MM.1S (cell line): ENCODE measurements around the gene GIPC3.
A peak's percentile ranks its signal among the peaks of the same experiment; 100 is the strongest.

ENCODE experiments used
- DNase-seq: peaks from one replicate; pipeline ENCODE4 v3.0.0-alpha.2; 2015
- H2AFZ ChIP-seq: fragments of 300-600 bp; sonication (generic); 2 replicates; pipeline ENCODE4 v1.6.0; 2016; ENCODE audit warnings: antibody characterized with exemption, low read length
- H3F3A ChIP-seq: fragments of 300-600 bp; sonication (generic); 2 replicates; pipeline ENCODE4 v1.6.1; 2016; ENCODE audit warnings: mild to moderate bottlenecking, antibody characterized with exemption, low read length, moderate library complexity, mixed read lengths; ENCODE audit not compliant: insufficient read depth
- H3K27ac ChIP-seq: fragments of 300-600 bp; sonication (generic); 2 replicates; pipeline ENCODE4 v1.5.1; 2016; ENCODE audit warnings: mild to moderate bottlenecking, low read length
- H3K27me3 ChIP-seq: fragments of 300-600 bp; sonication (generic); replicated peaks from 2 replicates; pipeline ENCODE4 v1.6.0; 2016; ENCODE audit warnings: low read length; ENCODE audit not compliant: insufficient read depth
- H3K36me3 ChIP-seq: fragments of 300-600 bp; sonication (generic); replicated peaks from 2 replicates; pipeline ENCODE4 v1.6.1; 2016; ENCODE audit warnings: mild to moderate bottlenecking, low read length, mixed read lengths; ENCODE audit not compliant: insufficient read depth
- H3K4me1 ChIP-seq: fragments of 300-600 bp; sonication (generic); 2 replicates; pipeline ENCODE4 v1.6.1; 2016; ENCODE audit warnings: low read length, mixed read lengths
- H3K4me2 ChIP-seq: fragments of 300-600 bp; sonication (generic); 2 replicates; pipeline ENCODE4 v1.6.0; 2016; ENCODE audit warnings: low read depth, low read length
- H3K4me3 ChIP-seq: fragments of 300-600 bp; sonication (generic); 2 replicates; pipeline ENCODE4 v1.5.1; 2016; ENCODE audit warnings: low read length, mixed read lengths
- H3K79me2 ChIP-seq: fragments of 300-600 bp; sonication (generic); 2 replicates; pipeline ENCODE4 v1.6.1; 2016; ENCODE audit warnings: mixed run types, low read length, mixed read lengths
- H3K9ac ChIP-seq: fragments of 300-600 bp; sonication (generic); 2 replicates; pipeline ENCODE4 v1.6.1; 2016; ENCODE audit warnings: low read length, mixed read lengths
- H3K9me2 ChIP-seq: fragments of 300-600 bp; sonication (generic); replicated peaks from 2 replicates; pipeline ENCODE4 v1.6.1; 2016; ENCODE audit warnings: mild to moderate bottlenecking, low read length, mixed read lengths; ENCODE audit not compliant: insufficient read depth
- H3K9me3 ChIP-seq: fragments of 300-600 bp; sonication (generic); replicated peaks from 2 replicates; pipeline ENCODE4 v1.6.1; 2016; ENCODE audit warnings: mild to moderate bottlenecking, low read length, mixed read lengths; ENCODE audit not compliant: insufficient read depth
- H4K20me1 ChIP-seq: fragments of 300-600 bp; sonication (generic); 2 replicates; pipeline ENCODE4 v1.6.1; 2016; ENCODE audit warnings: mild to moderate bottlenecking, low read length, moderate library complexity, mixed read lengths; ENCODE audit not compliant: insufficient read depth
- EZH2 ChIP-seq: fragments of 300-600 bp; sonication (generic); optimal IDR thresholded peaks from 2 replicates; pipeline ENCODE3; 2017; ENCODE audit warnings: low read depth, mild to moderate bottlenecking, antibody characterized with exemption, low read length, mixed read lengths
- EZH2phosphoT487 ChIP-seq: fragments of 300-600 bp; sonication (generic); IDR thresholded peaks from 2 replicates; pipeline ENCODE4 v1.6.1; 2018; ENCODE audit warnings: antibody characterized with exemption, low read length
- TF ChIP-seq, protein P1 (sequence below): fragments of 300-600 bp; sonication (generic); IDR thresholded peaks from 2 replicates; pipeline ENCODE4 v1.5.1; 2016; ENCODE audit warnings: antibody characterized with exemption, low read length, mixed read lengths

The GIPC3 gene

DNA sequence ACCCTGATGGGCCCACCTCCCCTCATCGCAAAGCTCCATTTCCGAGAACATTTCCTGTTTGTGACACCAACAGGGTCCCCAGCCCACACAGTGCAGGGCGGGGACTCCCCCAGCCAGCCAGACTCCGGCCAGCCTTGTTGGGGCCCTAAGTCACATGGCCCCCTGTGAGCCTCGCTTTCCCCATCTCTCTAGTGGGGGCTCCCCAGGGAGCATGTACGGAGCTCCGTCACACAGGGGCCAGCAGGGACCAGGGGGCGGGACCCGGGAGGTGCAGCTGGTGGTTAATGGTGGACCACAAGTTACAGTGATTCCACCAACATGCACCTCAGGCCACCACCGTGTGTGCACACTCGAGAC, 19.7 kb downstream of the GIPC3 start:
- no peak for TF ChIP-seq EZH2phosphoT487
- TF ChIP-seq, protein P1, sequence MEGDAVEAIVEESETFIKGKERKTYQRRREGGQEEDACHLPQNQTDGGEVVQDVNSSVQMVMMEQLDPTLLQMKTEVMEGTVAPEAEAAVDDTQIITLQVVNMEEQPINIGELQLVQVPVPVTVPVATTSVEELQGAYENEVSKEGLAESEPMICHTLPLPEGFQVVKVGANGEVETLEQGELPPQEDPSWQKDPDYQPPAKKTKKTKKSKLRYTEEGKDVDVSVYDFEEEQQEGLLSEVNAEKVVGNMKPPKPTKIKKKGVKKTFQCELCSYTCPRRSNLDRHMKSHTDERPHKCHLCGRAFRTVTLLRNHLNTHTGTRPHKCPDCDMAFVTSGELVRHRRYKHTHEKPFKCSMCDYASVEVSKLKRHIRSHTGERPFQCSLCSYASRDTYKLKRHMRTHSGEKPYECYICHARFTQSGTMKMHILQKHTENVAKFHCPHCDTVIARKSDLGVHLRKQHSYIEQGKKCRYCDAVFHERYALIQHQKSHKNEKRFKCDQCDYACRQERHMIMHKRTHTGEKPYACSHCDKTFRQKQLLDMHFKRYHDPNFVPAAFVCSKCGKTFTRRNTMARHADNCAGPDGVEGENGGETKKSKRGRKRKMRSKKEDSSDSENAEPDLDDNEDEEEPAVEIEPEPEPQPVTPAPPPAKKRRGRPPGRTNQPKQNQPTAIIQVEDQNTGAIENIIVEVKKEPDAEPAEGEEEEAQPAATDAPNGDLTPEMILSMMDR, result no peak
- TF ChIP-seq EZH2, result no peak
- Histone ChIP-seq H3K4me3 (no peak overlapping the region), H3K27ac (no peak overlapping the region), H3K9me2 (no peaks in the 10 kb centered on the region), H3K27me3 (peaks cover 29% of the 10 kb centered on the region), H4K20me1 (no peaks in the 10 kb centered on the region), H2AFZ (no peak overlapping the region), H3K9ac (no peak overlapping the region), H3K4me1 (peaks cover 11% of the 10 kb centered on the region; the same call in 1 of the 2 replicates), H3K9me3 (no peaks in the 10 kb centered on the region), H3K36me3 (no peaks in the 10 kb centered on the region), H3K4me2 (no peak overlapping the region), H3K79me2 (no peaks in the 10 kb centered on the region), H3F3A (peaks cover 6% of the 10 kb centered on the region; the same call in 1 of the 2 replicates)
- DNase-seq, result no peak

DNA sequence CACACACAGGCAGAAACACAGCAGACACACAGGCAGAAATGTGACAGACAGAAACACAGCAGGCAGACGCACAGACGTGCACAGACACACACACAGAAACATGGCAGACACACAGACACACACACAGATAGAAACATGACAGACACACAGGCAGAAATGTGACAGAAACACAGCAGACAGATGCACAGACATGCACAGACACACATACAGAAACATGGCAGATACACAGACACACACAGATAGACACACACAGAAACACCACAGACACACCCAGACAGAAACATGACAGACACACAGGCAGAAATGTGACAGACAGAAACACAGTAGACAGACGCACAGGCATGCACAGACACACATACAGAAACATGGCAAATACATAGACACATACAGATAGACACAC, 20.1 kb downstream of the GIPC3 start:
- no peak overlapping the region for H3K4me3 ChIP-seq

DNA sequence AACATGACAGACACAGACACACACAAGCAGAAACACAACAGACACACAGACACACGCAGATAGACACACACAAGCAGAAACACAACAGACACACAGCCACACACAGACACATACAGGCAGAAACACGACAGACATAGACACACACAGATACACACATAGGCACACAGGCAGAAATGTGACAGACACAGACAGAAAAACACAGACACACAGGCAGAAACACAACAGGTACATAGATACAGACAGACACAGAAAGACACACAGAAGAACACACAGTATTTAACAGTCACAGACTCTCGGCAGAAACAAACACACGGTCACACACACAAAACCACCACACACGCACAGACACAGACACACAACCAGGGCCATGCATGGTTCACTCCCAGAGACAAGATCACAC, 20.5 kb downstream of the GIPC3 start:
- Histone ChIP-seq H3K4me2 (peak overlapping the region; percentile 74), H4K20me1 (no peaks in the 10 kb centered on the region), H3K9me3 (no peaks in the 10 kb centered on the region), H2AFZ (peak overlapping the region; percentile 72), H3F3A (peaks cover 6% of the 10 kb centered on the region; the same call in 1 of the 2 replicates), H3K4me3 (peak overlapping the region; percentile 36), H3K79me2 (no peaks in the 10 kb centered on the region), H3K9ac (peak overlapping the region; percentile 15; the same call in 1 of the 2 replicates), H3K36me3 (no peaks in the 10 kb centered on the region), H3K4me1 (peaks cover 11% of the 10 kb centered on the region; the same call in 1 of the 2 replicates), H3K27me3 (peaks cover 25% of the 10 kb centered on the region), H3K9me2 (no peaks in the 10 kb centered on the region), H3K27ac (no peak overlapping the region)
- TF ChIP-seq EZH2phosphoT487, result no peak
- TF ChIP-seq, protein P1, result no peak
- TF ChIP-seq EZH2, result no peak
- DNase-seq, result no peak

More for the DNA sequence above, 20.1 kb downstream of the GIPC3 start:
- Histone ChIP-seq H3K9me2 (no peaks in the 10 kb centered on the region), H3K27ac (no peak overlapping the region), H3K4me1 (peaks cover 11% of the 10 kb centered on the region; the same call in 1 of the 2 replicates), H3K36me3 (no peaks in the 10 kb centered on the region), H3K27me3 (peaks cover 29% of the 10 kb centered on the region), H3K9me3 (no peaks in the 10 kb centered on the region), H2AFZ (no peak overlapping the region), H3K79me2 (no peaks in the 10 kb centered on the region), H3K9ac (no peak overlapping the region), H3K4me2 (no peak overlapping the region), H4K20me1 (no peaks in the 10 kb centered on the region), H3F3A (peaks cover 6% of the 10 kb centered on the region; the same call in 1 of the 2 replicates)
- DNase-seq, result no peak
- TF ChIP-seq, protein P1, result no peak
- TF ChIP-seq EZH2, result no peak
- no peak for TF ChIP-seq EZH2phosphoT487
